ENCODE measurements around the gene TMEM232.
"Not testable (repeated sequence)": the region's sequence is repeated elsewhere in the genome, so short reads cannot be mapped to it uniquely, and the experiment has no call there.

- TF ChIP-seq CTCF, POLR2A (IDR thresholded peaks at IDR 0.05): not testable (repeated sequence)
Measured at GRCh38 chr5:110731499-110731898, 5.0 kb upstream of the TMEM232 start.
